HEK293 (cell line): Measurements from ENCODE around the gene SIN3A.

Source experiments
- EGR2 ChIP-seq: fragments of 450-650 bp; formaldehyde crosslinking; IDR thresholded peaks from 2 replicates; pipeline ENCODE4 v1.5.1; 2016; ENCODE audit warnings: low read depth, missing biosample characterization, missing genetic modification characterization
- GLI4 ChIP-seq: fragments of 450-650 bp; formaldehyde crosslinking; IDR thresholded peaks from 2 replicates; pipeline ENCODE4 v1.5.1; 2016; ENCODE audit warnings: missing biosample characterization, missing genetic modification characterization
- HOXA7 ChIP-seq: sonication (generic); formaldehyde crosslinking; IDR thresholded peaks from 2 replicates; pipeline ENCODE4 v1.8.1; 2022; ENCODE audit warnings: missing genetic modification reagents, borderline replicate concordance
- HOXC10 ChIP-seq: sonication (generic); formaldehyde crosslinking; IDR thresholded peaks from 2 replicates; pipeline ENCODE4 v1.8.1; 2023; ENCODE audit warnings: mild to moderate bottlenecking, missing genetic modification reagents
- HOXD13 ChIP-seq: sonication (generic); formaldehyde crosslinking; IDR thresholded peaks from 2 replicates; pipeline ENCODE4 v1.8.0; 2022; ENCODE audit warnings: missing genetic modification reagents, borderline replicate concordance
- KLF1 ChIP-seq: fragments of 450-650 bp; formaldehyde crosslinking; IDR thresholded peaks from 2 replicates; pipeline ENCODE4 v1.5.1; 2016; ENCODE audit warnings: missing biosample characterization, missing genetic modification characterization
- KLF16 ChIP-seq: fragments of 450-650 bp; formaldehyde crosslinking; IDR thresholded peaks from 2 replicates; pipeline ENCODE4 v1.5.1; 2017; ENCODE audit warnings: missing biosample characterization, missing genetic modification characterization
- MYNN ChIP-seq: fragments of 450-650 bp; formaldehyde crosslinking; IDR thresholded peaks from 2 replicates; pipeline ENCODE4 v1.5.1; 2016; ENCODE audit warnings: missing biosample characterization, missing genetic modification characterization, borderline replicate concordance
- SP2 ChIP-seq: fragments of 450-650 bp; formaldehyde crosslinking; IDR thresholded peaks from 2 replicates; pipeline ENCODE4 v1.5.1; 2016; ENCODE audit warnings: missing biosample characterization, missing genetic modification characterization
- YY1 ChIP-seq: fragments of 450-650 bp; formaldehyde crosslinking; IDR thresholded peaks from 2 replicates; pipeline ENCODE4 v1.5.1; 2018; ENCODE audit warnings: missing biosample characterization, missing genetic modification characterization
- ZFP37 ChIP-seq: fragments of 450-650 bp; formaldehyde crosslinking; IDR thresholded peaks from 2 replicates; pipeline ENCODE4 v1.5.1; 2016; ENCODE audit warnings: missing biosample characterization, missing genetic modification characterization
- ZNF138 ChIP-seq: fragments of 450-650 bp; formaldehyde crosslinking; IDR thresholded peaks from 2 replicates; pipeline ENCODE4 v1.5.1; 2016; ENCODE audit warnings: missing biosample characterization, missing genetic modification characterization, borderline replicate concordance
- ZNF2 ChIP-seq: fragments of 450-650 bp; formaldehyde crosslinking; IDR thresholded peaks from 2 replicates; pipeline ENCODE4 v1.5.1; 2016; ENCODE audit warnings: missing biosample characterization, missing genetic modification characterization
- ZNF202 ChIP-seq: fragments of 450-650 bp; formaldehyde crosslinking; IDR thresholded peaks from 2 replicates; pipeline ENCODE4 v1.5.1; 2016; ENCODE audit warnings: missing biosample characterization, missing genetic modification characterization, borderline replicate concordance
- ZNF214 ChIP-seq: fragments of 450-650 bp; formaldehyde crosslinking; IDR thresholded peaks from 2 replicates; pipeline ENCODE4 v1.5.1; 2017; ENCODE audit warnings: missing biosample characterization, mild to moderate bottlenecking, missing genetic modification characterization, borderline replicate concordance
- ZNF24 ChIP-seq: fragments of 450-650 bp; formaldehyde crosslinking; IDR thresholded peaks from 2 replicates; pipeline ENCODE4 v1.5.1; 2016; ENCODE audit warnings: missing biosample characterization, missing genetic modification characterization
- ZNF302 ChIP-seq: fragments of 450-650 bp; formaldehyde crosslinking; IDR thresholded peaks from 2 replicates; pipeline ENCODE4 v1.5.1; 2016; ENCODE audit warnings: missing biosample characterization, missing genetic modification characterization, low read depth
- ZNF433 ChIP-seq: fragments of 450-650 bp; formaldehyde crosslinking; IDR thresholded peaks from 2 replicates; pipeline ENCODE4 v1.5.1; 2016; ENCODE audit warnings: missing biosample characterization, missing genetic modification characterization, low read depth
- ZNF521 ChIP-seq: fragments of 450-650 bp; formaldehyde crosslinking; IDR thresholded peaks from 2 replicates; pipeline ENCODE4 v1.5.1; 2017; ENCODE audit warnings: missing biosample characterization, mild to moderate bottlenecking, missing genetic modification characterization
- ZNF555 ChIP-seq: fragments of 450-650 bp; formaldehyde crosslinking; conservative IDR thresholded peaks from 2 replicates; pipeline ENCODE4 v1.5.1; 2017; ENCODE audit warnings: missing biosample characterization, mild to moderate bottlenecking, missing genetic modification characterization, inconsistent platforms
- ZNF623 ChIP-seq: fragments of 450-650 bp; formaldehyde crosslinking; IDR thresholded peaks from 2 replicates; pipeline ENCODE4 v1.5.1; 2016; ENCODE audit warnings: missing biosample characterization, missing genetic modification characterization
- ZNF626 ChIP-seq: fragments of 450-650 bp; sonication (Bioruptor Pico); formaldehyde crosslinking; IDR thresholded peaks from 2 replicates; pipeline ENCODE4 v1.5.1; 2018; ENCODE audit warnings: missing biosample characterization, missing genetic modification characterization, inconsistent platforms
- ZNF660 ChIP-seq: fragments of 450-650 bp; IDR thresholded peaks from 2 replicates; pipeline ENCODE4 v1.5.1; 2018; ENCODE audit warnings: missing biosample characterization, mild to moderate bottlenecking, missing genetic modification characterization
- ZNF677 ChIP-seq: fragments of 450-650 bp; IDR thresholded peaks from 2 replicates; pipeline ENCODE4 v1.5.0; 2018; ENCODE audit warnings: missing biosample characterization, mild to moderate bottlenecking, missing genetic modification characterization, moderate library complexity
- ZNF776 ChIP-seq: fragments of 450-650 bp; formaldehyde crosslinking; IDR thresholded peaks from 2 replicates; pipeline ENCODE4 v1.5.0; 2017; ENCODE audit warnings: missing biosample characterization, missing genetic modification characterization, borderline replicate concordance
- ZNF785 ChIP-seq: fragments of 450-650 bp; formaldehyde crosslinking; IDR thresholded peaks from 2 replicates; pipeline ENCODE4 v1.5.1; 2016; ENCODE audit warnings: missing biosample characterization, missing genetic modification characterization
- TF ChIP-seq, protein P1 (sequence below): fragments of 450-650 bp; formaldehyde crosslinking; IDR thresholded peaks from 2 replicates; pipeline ENCODE4 v1.5.1; 2016; ENCODE audit warnings: missing biosample characterization, missing genetic modification characterization
- TF ChIP-seq, protein P2 (sequence below): fragments of 450-650 bp; formaldehyde crosslinking; conservative IDR thresholded peaks from 2 replicates; pipeline ENCODE4 v1.5.1; 2016; ENCODE audit warnings: low read depth, missing biosample characterization, missing genetic modification characterization
- TF ChIP-seq, protein P3 (sequence below): fragments of 450-650 bp; formaldehyde crosslinking; IDR thresholded peaks from 2 replicates; pipeline ENCODE4 v1.5.1; 2016; ENCODE audit warnings: missing biosample characterization, missing genetic modification characterization, borderline replicate concordance
- TF ChIP-seq, protein P4 (sequence below): fragments of 450-650 bp; IDR thresholded peaks from 2 replicates; pipeline ENCODE4 v1.5.1; 2018; ENCODE audit warnings: missing biosample characterization, mild to moderate bottlenecking, missing genetic modification characterization

SIN3A gene

DNA sequence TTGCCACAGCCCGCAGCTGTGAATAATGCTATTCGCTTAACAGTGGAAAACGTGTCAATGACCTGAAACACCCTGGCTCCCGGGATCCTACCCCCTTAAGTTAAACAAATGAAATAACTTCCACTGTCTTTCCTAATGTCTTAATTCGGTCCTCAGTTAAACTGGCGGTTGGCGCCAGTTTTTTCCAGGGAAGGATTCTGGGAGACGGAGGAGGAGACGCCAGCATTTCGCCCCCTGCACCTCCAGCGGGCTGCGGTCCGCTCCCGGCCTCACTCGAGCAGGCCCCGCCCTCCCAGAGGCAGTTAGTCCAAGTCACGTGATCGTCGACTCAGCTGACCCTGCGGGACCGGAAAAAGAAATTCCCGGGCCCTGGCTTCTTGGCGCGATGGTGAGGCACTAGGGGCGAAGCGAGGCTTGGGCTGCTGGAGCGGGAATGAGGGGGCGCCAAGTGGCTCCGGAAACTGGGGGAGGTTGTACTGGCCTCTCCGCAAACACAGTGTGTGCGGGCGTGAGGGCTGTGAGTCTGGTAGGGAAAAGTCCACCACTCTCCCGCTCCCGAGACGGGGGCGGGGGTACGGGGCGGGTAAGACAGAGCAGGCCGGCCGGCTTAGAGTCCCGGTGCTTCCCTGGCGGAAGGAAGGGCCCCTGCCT, 115.7 kb downstream of the SIN3A start, which contains the start of gene COMMD4 (continued):
- TF ChIP-seq ZNF433 (tag by site-specific recombination) (no peak), HOXC10 (peak; percentile 80; the same call in 1 of the 2 replicates), ZNF24 (tag by site-specific recombination) (peak; percentile 99), ZNF555 (tag by site-specific recombination) (no peak), ZNF138 (tag by site-specific recombination) (no peak), ZNF677 (no peak), GLI4 (0 out of 2 replicates have a peak, but pooled peaks have one; percentile 39), HOXD13 (no peak), KLF16 (tag by site-specific recombination) (peak; percentile 95), MYNN (tag by site-specific recombination) (no peak), ZFP37 (0 out of 2 replicates have a peak, but pooled peaks have one; percentile 57), ZNF623 (tag by site-specific recombination) (peak; percentile 45; the same call in 1 of the 2 replicates), ZNF2 (tag by site-specific recombination) (peak; percentile 70), ZNF521 (tag by site-specific recombination) (no peak), ZNF785 (no peak), ZNF214 (tag by site-specific recombination) (no peak), ZNF660 (tag by site-specific recombination) (peak; percentile 80), ZNF202 (tag by site-specific recombination) (no peak), EGR2 (tag by site-specific recombination) (peak; percentile 99), HOXA7 (CRISPR knock-in tag) (no peak), KLF1 (peak; percentile 80), ZNF302 (tag by site-specific recombination) (no peak), SP2 (peak; percentile 84), YY1 (tag by site-specific recombination) (0 out of 2 replicates have a peak, but pooled peaks have one; percentile 24), ZNF626 (tag by site-specific recombination) (no peak), ZNF776 (no peak)
- TF ChIP-seq, protein P1, sequence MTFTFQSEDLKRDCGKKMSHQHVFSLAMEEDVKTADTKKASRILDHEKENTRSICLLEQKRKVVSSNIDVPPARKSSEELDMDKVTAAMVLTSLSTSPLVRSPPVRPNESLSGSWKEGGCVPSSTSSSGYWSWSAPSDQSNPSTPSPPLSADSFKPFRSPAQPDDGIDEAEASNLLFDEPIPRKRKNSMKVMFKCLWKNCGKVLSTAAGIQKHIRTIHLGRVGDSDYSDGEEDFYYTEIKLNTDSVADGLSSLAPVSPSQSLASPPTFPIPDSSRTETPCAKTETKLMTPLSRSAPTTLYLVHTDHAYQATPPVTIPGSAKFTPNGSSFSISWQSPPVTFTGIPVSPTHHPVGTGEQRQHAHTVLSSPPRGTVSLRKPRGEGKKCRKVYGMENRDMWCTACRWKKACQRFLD (tag by site-specific recombination) = peak; percentile 97
- TF ChIP-seq, protein P2, sequence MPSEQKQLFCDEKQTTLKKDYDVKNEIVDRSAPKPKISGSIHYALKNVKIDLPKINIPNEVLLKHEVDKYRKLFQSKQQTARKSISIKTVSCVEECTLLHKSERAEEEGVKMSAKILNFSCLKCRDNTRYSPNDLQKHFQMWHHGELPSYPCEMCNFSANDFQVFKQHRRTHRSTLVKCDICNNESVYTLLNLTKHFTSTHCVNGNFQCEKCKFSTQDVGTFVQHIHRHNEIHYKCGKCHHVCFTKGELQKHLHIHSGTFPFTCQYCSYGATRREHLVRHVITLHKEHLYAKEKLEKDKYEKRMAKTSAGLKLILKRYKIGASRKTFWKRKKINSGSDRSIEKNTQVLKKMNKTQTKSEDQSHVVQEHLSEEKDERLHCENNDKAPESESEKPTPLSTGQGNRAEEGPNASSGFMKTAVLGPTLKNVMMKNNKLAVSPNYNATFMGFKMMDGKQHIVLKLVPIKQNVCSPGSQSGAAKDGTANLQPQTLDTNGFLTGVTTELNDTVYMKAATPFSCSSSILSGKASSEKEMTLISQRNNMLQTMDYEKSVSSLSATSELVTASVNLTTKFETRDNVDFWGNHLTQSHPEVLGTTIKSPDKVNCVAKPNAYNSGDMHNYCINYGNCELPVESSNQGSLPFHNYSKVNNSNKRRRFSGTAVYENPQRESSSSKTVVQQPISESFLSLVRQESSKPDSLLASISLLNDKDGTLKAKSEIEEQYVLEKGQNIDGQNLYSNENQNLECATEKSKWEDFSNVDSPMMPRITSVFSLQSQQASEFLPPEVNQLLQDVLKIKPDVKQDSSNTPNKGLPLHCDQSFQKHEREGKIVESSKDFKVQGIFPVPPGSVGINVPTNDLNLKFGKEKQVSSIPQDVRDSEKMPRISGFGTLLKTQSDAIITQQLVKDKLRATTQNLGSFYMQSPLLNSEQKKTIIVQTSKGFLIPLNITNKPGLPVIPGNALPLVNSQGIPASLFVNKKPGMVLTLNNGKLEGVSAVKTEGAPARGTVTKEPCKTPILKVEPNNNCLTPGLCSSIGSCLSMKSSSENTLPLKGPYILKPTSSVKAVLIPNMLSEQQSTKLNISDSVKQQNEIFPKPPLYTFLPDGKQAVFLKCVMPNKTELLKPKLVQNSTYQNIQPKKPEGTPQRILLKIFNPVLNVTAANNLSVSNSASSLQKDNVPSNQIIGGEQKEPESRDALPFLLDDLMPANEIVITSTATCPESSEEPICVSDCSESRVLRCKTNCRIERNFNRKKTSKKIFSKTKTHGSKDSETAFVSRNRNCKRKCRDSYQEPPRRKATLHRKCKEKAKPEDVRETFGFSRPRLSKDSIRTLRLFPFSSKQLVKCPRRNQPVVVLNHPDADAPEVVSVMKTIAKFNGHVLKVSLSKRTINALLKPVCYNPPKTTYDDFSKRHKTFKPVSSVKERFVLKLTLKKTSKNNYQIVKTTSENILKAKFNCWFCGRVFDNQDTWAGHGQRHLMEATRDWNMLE (tag by site-specific recombination) = 0 out of 2 replicates have a peak, but pooled peaks have one; percentile 50
- TF ChIP-seq, protein P3, sequence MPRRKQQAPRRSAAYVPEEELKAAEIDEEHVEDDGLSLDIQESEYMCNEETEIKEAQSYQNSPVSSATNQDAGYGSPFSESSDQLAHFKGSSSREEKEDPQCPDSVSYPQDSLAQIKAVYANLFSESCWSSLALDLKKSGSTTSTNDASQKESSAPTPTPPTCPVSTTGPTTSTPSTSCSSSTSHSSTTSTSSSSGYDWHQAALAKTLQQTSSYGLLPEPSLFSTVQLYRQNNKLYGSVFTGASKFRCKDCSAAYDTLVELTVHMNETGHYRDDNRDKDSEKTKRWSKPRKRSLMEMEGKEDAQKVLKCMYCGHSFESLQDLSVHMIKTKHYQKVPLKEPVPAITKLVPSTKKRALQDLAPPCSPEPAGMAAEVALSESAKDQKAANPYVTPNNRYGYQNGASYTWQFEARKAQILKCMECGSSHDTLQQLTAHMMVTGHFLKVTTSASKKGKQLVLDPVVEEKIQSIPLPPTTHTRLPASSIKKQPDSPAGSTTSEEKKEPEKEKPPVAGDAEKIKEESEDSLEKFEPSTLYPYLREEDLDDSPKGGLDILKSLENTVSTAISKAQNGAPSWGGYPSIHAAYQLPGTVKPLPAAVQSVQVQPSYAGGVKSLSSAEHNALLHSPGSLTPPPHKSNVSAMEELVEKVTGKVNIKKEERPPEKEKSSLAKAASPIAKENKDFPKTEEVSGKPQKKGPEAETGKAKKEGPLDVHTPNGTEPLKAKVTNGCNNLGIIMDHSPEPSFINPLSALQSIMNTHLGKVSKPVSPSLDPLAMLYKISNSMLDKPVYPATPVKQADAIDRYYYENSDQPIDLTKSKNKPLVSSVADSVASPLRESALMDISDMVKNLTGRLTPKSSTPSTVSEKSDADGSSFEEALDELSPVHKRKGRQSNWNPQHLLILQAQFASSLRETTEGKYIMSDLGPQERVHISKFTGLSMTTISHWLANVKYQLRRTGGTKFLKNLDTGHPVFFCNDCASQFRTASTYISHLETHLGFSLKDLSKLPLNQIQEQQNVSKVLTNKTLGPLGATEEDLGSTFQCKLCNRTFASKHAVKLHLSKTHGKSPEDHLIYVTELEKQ (tag by site-specific recombination) = peak; percentile 31; the same call in 1 of the 2 replicates
- TF ChIP-seq, protein P4, sequence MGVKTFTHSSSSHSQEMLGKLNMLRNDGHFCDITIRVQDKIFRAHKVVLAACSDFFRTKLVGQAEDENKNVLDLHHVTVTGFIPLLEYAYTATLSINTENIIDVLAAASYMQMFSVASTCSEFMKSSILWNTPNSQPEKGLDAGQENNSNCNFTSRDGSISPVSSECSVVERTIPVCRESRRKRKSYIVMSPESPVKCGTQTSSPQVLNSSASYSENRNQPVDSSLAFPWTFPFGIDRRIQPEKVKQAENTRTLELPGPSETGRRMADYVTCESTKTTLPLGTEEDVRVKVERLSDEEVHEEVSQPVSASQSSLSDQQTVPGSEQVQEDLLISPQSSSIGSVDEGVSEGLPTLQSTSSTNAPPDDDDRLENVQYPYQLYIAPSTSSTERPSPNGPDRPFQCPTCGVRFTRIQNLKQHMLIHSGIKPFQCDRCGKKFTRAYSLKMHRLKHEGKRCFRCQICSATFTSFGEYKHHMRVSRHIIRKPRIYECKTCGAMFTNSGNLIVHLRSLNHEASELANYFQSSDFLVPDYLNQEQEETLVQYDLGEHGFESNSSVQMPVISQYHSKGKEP (tag by site-specific recombination) = peak; percentile 42; the same call in 1 of the 2 replicates
